GM21576 (cell line): ENCODE results near the gene MGMT.

Experiments
- ATAC-seq: cut with Tn5 transposase; IDR thresholded peaks from one replicate; pipeline ENCODE4 v1.9.1; 2021; ENCODE audit warnings: mild to moderate bottlenecking, moderate library complexity; ENCODE audit not compliant: unreplicated experiment

MGMT gene

DNA sequence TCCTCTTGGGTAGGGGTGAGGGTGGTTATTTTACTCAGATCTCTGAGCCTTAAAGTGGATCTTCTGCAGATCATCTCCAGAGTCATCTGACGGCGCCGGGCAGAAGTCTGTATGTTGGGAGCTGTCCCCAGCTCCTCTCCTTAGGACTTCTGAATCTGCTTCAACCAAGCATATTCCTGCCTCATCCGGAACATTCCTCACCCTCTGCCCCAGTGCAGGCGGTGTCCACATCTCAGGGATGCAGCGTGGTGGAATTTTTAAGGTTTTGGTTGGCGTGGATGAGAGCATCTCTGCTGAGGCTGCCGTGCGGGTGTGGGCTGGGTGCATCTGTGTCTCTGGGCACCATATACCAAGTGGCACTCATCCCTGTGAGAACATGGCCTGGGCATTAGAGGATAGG is 148.3 kb downstream of the MGMT start:
- ATAC-seq = no peak

DNA sequence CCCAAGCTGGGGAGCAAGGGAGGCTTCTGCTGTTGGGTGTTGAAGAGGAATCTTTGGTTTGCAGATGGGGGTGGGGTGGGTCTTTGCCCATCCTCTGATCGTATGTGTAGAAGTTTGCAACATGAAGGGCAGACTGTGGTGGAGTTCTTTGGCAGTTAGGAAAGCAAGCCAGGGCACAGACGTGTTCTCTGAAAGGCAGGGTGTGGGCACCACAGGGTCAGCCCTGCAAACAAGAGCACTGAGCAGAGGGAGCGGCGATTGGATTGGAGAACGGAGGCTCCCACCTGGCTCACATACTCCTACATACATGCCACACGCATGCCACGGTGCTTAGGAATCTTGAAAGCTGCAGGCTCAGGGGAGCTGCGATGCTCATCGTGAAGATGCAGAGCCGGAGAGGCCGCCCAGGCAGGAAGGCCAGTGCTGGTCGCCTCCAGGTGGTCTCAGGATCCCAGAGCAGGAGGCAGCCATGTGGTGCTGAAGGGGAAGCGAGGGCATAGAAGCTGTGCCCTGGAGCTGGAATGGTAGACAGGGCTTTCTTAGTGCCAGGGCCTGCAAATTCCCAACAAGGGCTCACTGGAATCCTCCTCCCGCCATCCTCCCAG is 149.0 kb downstream of the MGMT start:
- ATAC-seq = no peak

- no peak for ATAC-seq
These were observed 150.7 kb downstream of the MGMT start for GRCh38 chr10:129617768-129618167.

DNA sequence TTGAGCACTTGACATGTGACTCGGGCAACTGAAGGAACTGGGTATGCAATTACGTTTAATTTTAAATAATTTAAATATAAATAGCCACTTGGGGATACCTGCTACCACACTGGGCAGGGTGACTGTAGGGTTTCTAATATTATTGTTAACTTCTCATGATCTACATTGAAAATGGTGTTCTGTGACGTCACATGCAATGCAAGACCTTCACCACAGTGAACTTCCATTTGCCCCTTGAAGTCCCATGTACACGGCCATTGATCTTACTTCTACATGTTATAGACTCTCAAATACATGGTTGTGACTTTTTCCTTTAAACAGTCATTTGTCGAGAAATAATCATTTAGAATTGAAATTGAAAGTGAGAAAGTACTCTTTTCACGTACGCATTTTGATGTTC is 154.0 kb downstream of the MGMT start:
- no peak for ATAC-seq

DNA sequence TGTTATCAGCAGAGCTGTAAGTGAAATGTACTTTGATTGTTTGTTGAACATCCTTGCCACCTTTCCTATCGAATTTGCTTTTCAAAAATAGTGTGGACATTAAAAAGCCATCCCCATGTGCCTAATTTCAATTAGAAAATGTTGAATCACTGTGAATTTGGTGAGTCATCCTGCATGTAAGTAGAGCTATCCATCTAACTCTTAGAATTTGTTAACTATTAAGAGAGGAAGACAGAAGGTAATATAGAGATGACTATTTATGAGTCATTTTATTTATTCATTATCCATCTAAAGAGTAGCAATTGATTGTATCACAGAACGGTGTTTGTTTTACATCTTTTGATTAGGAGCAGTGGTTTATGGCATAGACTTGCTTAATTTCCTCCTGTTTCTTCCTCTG is 154.7 kb downstream of the MGMT start:
- no peak for ATAC-seq

DNA sequence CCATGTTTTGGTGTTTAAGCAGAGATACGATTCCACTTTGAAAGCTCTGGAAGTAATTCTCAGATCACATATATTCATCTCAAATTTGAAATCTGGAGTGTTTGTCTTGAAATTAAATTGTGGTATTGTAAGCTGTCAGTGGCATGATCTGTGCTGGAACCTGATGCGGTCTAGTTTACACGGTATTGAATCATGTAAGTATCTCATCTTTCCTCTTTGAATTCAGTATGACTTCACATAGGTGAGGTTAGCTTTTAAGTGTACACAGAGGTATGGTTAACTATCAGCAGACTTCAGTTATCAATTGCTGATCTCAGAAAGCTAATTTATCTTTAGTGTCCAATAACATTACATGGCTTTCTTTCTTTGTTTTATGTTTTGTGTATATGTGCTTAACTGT is 155.2 kb downstream of the MGMT start:
- no peak for ATAC-seq

GRCh38 chr10:129622736-129623135 is 155.7 kb downstream of the MGMT start:
- no peak for ATAC-seq

DNA sequence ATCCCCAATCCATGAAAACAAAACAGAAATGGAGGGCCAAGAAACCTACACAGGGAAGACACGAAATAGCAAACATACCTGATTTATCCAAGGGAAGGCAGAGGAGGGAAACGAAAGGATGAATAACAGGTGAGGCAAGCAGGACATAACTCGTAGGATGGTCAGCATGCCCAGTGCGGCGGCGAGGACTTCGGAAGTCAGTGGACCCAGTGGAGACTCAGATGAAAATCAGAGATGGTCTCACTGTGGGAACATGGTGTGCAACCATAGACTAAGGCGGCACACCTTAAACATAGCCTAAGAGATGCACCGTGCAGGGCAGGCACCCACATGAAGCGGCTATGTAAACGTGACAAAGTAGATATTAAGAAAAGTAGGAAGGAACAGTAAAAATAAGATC is 157.5 kb downstream of the MGMT start:
- no peak for ATAC-seq

- ATAC-seq = no peak
These were observed 159.3 kb downstream of the MGMT start for GRCh38 chr10:129626309-129626708.

- no peak for ATAC-seq
These were observed 159.9 kb downstream of the MGMT start for GRCh38 chr10:129626796-129627435.

GRCh38 chr10:129627442-129627841 is 160.4 kb downstream of the MGMT start:
- no peak for ATAC-seq

DNA sequence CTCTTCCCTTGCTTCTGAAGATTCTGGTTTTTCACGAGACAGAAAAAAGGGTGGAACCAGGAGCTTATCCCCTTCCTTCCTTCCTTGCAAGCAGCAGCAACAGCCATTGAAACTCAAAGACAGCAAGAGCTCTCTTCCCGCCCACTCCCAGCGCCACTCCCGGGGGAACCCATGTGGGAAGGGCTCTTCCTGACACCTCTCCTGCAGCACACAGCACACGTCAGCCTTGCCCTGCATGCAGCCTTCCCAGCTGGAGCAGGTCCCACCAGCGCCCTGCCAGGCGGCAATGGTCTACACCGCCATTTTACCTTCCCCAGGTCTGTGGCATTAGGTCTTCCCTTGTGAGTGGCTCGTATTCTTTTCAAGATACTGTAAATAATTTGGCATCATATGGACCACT is 161.8 kb downstream of the MGMT start:
- ATAC-seq = no peak

GRCh38 chr10:129629911-129630310 is 162.9 kb downstream of the MGMT start:
- no peak for ATAC-seq

DNA sequence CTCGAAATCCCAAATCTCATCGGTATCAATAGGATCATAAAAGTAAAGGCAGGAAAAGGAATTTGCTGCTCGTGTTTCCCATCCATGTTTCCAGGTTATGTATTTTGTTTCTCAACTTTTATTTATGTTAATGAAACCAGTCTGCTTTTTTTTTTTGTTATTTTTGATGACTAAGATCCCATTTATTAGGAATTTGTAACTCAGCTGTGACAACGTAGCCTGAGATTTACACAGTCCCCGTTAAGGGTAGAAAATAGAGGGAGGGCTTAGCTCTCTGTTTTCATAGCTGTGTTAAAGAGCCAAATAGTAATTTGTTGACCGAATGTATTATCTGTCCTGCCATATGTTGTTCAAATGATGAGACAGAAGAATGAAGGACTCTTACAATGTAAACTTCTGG is 164.0 kb downstream of the MGMT start:
- no peak for ATAC-seq

- ATAC-seq = no peak
These were observed 165.0 kb downstream of the MGMT start for GRCh38 chr10:129631870-129632623.

DNA sequence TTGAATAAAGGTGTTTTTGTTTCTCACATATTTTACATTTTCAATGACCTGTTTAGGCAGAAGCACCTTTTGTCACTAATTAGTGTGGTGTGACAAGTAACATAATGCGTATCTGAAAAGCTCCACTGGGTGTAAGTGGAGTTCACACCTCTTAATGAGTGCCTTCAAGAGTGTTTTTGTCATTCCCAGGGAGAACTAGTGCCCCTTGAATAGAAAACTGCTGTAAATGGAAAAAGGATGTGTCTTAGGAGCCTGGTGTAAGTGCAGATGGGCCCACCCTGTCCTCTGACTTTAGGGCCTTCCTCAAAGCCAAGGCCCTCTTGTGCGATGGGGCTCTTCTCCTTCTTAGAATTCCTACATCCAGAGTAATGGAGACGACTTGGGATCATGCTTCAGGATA is 170.0 kb downstream of the MGMT start:
- no peak for ATAC-seq

- ATAC-seq = no peak
These were observed 170.8 kb downstream of the MGMT start for GRCh38 chr10:129637846-129638245.

DNA sequence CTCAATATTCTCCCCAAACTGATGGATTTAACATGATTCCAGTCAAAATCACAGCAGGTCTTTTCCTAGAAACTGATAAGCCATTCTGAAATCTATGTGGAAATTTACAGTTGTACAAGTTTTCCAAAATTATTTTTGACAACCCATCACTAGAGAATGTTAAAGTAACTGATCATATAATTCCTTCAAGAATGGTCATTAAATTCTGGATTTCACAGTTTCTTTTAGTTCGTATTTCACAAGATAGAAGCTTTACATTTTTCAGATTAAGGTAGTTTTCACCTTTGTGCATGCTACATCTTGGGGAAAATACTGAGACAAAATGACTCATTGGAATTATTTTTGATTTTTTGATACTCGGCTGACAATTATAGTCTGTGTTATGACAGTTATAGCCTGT is 174.3 kb downstream of the MGMT start:
- no peak for ATAC-seq

GRCh38 chr10:129641982-129642381 is 174.9 kb downstream of the MGMT start:
- ATAC-seq = no peak

DNA sequence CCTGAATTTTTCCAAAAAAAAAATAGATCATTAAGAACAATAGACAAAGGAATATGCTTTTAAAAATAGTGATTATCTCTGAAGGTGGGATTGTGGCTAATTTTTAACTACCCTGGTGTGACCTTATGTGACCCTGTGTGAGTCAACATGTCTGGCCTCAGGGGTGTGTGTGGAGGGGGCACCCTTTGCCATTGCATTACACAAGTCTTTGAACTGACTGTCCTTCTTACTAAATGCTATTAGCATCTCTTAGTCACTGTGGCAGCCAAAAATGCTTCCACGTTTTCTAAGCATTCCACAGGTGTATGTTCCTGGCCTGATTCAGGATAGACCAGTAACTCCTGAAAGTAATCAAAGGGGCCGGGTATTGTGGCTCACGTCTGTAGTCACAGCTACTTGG is 175.4 kb downstream of the MGMT start:
- ATAC-seq = no peak

DNA sequence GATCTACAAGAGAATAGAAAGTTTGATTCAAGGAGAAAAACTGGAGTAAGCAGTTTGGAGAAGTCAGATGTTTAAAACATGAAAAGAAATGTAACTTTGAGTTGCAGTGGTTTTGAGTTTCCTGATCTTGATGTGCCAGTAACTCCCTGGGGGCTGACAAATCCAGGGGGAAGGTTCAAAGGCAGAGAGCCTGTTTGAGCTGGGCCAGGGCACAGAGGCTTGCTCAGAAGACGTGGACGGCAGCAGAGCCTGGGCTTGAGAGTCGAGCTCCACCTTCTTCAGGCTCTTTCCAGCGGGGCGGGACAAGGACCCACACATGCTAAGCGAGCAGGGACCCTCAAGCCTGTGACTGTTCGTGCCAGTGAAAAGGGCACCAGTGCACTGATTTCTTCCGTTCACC is 176.2 kb downstream of the MGMT start:
- ATAC-seq = no peak

GRCh38 chr10:129645487-129645886 is 178.4 kb downstream of the MGMT start:
- ATAC-seq = no peak
